Endothelial cell of umbilical vein (primary cell): Measurements from ENCODE around the gene ARMC5. TPM values are rescaled to one million over a fixed set of nuclear protein-coding genes. Genes with fewer than 3 reads are reported as not detected.

Experiments
- BruUV-seq: library from RNA; stranded (reverse); fragments of 400-500 nt; replicated peaks from 2 replicates; lab custom pipeline; 2021; lab: Mats Ljungman, UMichigan
- CTCF ChIA-PET: fragments of 300-600, 350-600 bp; sonication (Branson Sonifier 250); formaldehyde crosslinking; loops from one replicate; lab custom pipeline; 2021; ENCODE audit warnings: antibody characterized with exemption, inconsistent platforms; lab: Charles Lee
- POLR2A ChIA-PET: fragments of 300-600, 350-600 bp; sonication (Branson Sonifier 250); formaldehyde crosslinking; loops from one replicate; lab custom pipeline; 2021; ENCODE audit warnings: antibody characterized with exemption, inconsistent platforms; lab: Charles Lee
- DNase-seq: peaks from one replicate; pipeline ENCODE4 v3.0.0-alpha.2; 2011; ENCODE audit warnings: low read depth, low spot score
- FAIRE-seq: peaks from 2 replicates; lab custom pipeline; 2011; peaks lifted over from hg19 to GRCh38; lab: Jason Lieb, UNC
- H2AFZ ChIP-seq: 2 replicates; pipeline ENCODE4 v1.6.0; 2012; ENCODE audit warnings: low read depth, low read length, control low read depth, inconsistent platforms
- H3K27ac ChIP-seq: 2 replicates; pipeline ENCODE4 v1.5.1; 2011; ENCODE audit warnings: low read depth, mild to moderate bottlenecking, control low read depth, low read length, moderate library complexity; ENCODE audit not compliant: insufficient read depth
- H3K27me3 ChIP-seq, 2 experiments: 2 replicates each; pipeline versions ENCODE4 v1.6.0 to v1.6.1; 2011; ENCODE audit warnings: low read length in 2 of 2, mixed read lengths in 1 of 2; ENCODE audit not compliant: control insufficient read depth in 2 of 2, insufficient read depth in 2 of 2
- H3K36me3 ChIP-seq, 2 experiments: 2 replicates in 1 of 2; 3 replicates in 1 of 2; pipeline ENCODE4 v1.5.1; 2011; ENCODE audit warnings: low read length in 2 of 2, mild to moderate bottlenecking in 1 of 2, moderate library complexity in 1 of 2; ENCODE audit not compliant: control insufficient read depth in 2 of 2, insufficient read depth in 2 of 2; ENCODE audit errors: extremely low read depth in 1 of 2
- H3K4me1 ChIP-seq: 3 replicates; pipeline ENCODE4 v1.5.1; 2011; ENCODE audit warnings: mild to moderate bottlenecking, low read length; ENCODE audit not compliant: control insufficient read depth, insufficient read depth; ENCODE audit errors: extremely low read depth
- H3K4me2 ChIP-seq: 2 replicates; pipeline ENCODE4 v1.6.1; 2011; ENCODE audit warnings: low read length, control low read depth, mixed read lengths; ENCODE audit not compliant: insufficient read depth
- H3K4me3 ChIP-seq, 3 experiments: fragments of 200-600 bp in 1 of 3; sonication (generic), shearing (Covaris generic) in 1 of 3; replicated peaks in 1 of 3; 2 replicates each; pipeline ENCODE4 v1.5.1; 2011 to 2016; ENCODE audit warnings: control low read depth in 3 of 3, low read length in 3 of 3, mild to moderate bottlenecking in 2 of 3, inconsistent platforms in 1 of 3, low read depth in 1 of 3, moderate library complexity in 1 of 3; ENCODE audit not compliant: insufficient read depth in 1 of 3
- H3K79me2 ChIP-seq: 2 replicates; pipeline ENCODE4 v1.6.0; 2012; ENCODE audit warnings: low read length, inconsistent platforms; ENCODE audit not compliant: control insufficient read depth, insufficient read depth
- H3K9ac ChIP-seq: replicated peaks from 2 replicates; pipeline ENCODE3; 2011; ENCODE audit warnings: low read length, control low read depth; ENCODE audit not compliant: insufficient read depth; ENCODE audit errors: extremely low read depth
- H3K9me1 ChIP-seq: replicated peaks from 3 replicates; pipeline ENCODE4 v1.6.0; 2011; ENCODE audit warnings: mild to moderate bottlenecking, low read length; ENCODE audit not compliant: control insufficient read depth, insufficient read depth; ENCODE audit errors: extremely low read depth
- H3K9me3 ChIP-seq: replicated peaks from 2 replicates; pipeline ENCODE4 v1.5.1; 2012; ENCODE audit warnings: low read length, inconsistent platforms; ENCODE audit not compliant: control insufficient read depth, insufficient read depth
- H4K20me1 ChIP-seq: replicated peaks from 2 replicates; pipeline ENCODE3; 2011; ENCODE audit warnings: mild to moderate bottlenecking, low read length; ENCODE audit not compliant: control insufficient read depth, insufficient read depth; ENCODE audit errors: extremely low read depth
- CTCF ChIP-seq, 2 donors: IDR thresholded peaks; 1 replicate in 1 of 2; 2 replicates in 1 of 2; pipeline ENCODE4 v1.5.1; 2011; ENCODE audit warnings: low read length in 2 of 2, mild to moderate bottlenecking in 2 of 2, moderate library complexity in 2 of 2, control low read depth in 1 of 2, inconsistent platforms in 1 of 2, low read depth in 1 of 2; ENCODE audit not compliant: insufficient read depth in 1 of 2; ENCODE audit errors: extremely low read depth in 1 of 2
- EZH2 ChIP-seq: IDR thresholded peaks from 2 replicates; pipeline ENCODE4 v1.6.1; 2012; ENCODE audit warnings: borderline replicate concordance, low read depth, mild to moderate bottlenecking, moderate library complexity, low read length, inconsistent platforms; ENCODE audit not compliant: severe bottlenecking
- FOS ChIP-seq: IDR thresholded peaks from 2 replicates; pipeline ENCODE4 v1.6.1; 2011; ENCODE audit warnings: mild to moderate bottlenecking, low read length, moderate library complexity, borderline replicate concordance; ENCODE audit not compliant: insufficient read depth
- GATA2 ChIP-seq: IDR thresholded peaks from 2 replicates; pipeline ENCODE4 v1.7.0; 2011; ENCODE audit warnings: low read depth, mild to moderate bottlenecking, moderate library complexity, mixed read lengths, low read length; ENCODE audit not compliant: insufficient read length, insufficient read depth
- JUN ChIP-seq: IDR thresholded peaks from 2 replicates; pipeline ENCODE4 v1.6.1; 2011; ENCODE audit warnings: borderline replicate concordance, low read depth; ENCODE audit not compliant: insufficient read length, insufficient read depth
- MYC ChIP-seq: IDR thresholded peaks from one replicate; pipeline ENCODE4 v1.6.1; 2011; ENCODE audit warnings: mild to moderate bottlenecking, low read depth, low read length
- POLR2A ChIP-seq: IDR thresholded peaks from 2 replicates; pipeline ENCODE4 v1.6.1; 2012; ENCODE audit warnings: low read depth, mild to moderate bottlenecking, control low read depth, low read length
- POLR2AphosphoS5 ChIP-seq: IDR thresholded peaks from 2 replicates; pipeline ENCODE4 v1.6.1; 2012; ENCODE audit warnings: low read depth, mild to moderate bottlenecking, control low read depth, low read length, moderate library complexity; ENCODE audit not compliant: insufficient read depth
- dilution Hi-C: fragments of 300-500 bp; cut with MboI; formaldehyde crosslinking; loops from one replicate; pipeline ENCODE4 v1.15.0; 2019; ENCODE audit warnings: low sequenced_read_pairs; ENCODE audit not compliant: extremely low pct_ligation_motif_present
- intact Hi-C: fragments of 100-400 bp; cut with micrococcal nuclease; formaldehyde crosslinking; loops from one replicate; pipeline ENCODE4 v1.10.0; 2022
- polyA plus RNA-seq, 4 experiments: library from polyadenylated mRNA; depleted of rRNA in 3 of 4; stranded (reverse) in 3 of 4; unstranded in 1 of 4; fragments of >200 nt; gene quantifications; 2 replicates each; pipeline versions ENCODE4 v1.2.1 to v1.2.3, GENCODE V29; 2011 to 2012; ENCODE audit warnings: missing spikeins in 1 of 4
- total RNA-seq: library from RNA; stranded (reverse); gene quantifications from 2 replicates; pipeline ENCODE4 v1.2.3, GENCODE V29; 2021
- TF ChIP-seq, protein P1 (sequence below): IDR thresholded peaks from 2 replicates; pipeline ENCODE4 v1.6.1; 2011; ENCODE audit not compliant: insufficient read depth, insufficient read length

ARMC5 gene
- total and polyA plus RNA-seq, 2 donors (not counting 3 experiments of a cell fraction or from before 2014, with no cell fraction given): 17.3 to 18.8 TPM

DNA sequence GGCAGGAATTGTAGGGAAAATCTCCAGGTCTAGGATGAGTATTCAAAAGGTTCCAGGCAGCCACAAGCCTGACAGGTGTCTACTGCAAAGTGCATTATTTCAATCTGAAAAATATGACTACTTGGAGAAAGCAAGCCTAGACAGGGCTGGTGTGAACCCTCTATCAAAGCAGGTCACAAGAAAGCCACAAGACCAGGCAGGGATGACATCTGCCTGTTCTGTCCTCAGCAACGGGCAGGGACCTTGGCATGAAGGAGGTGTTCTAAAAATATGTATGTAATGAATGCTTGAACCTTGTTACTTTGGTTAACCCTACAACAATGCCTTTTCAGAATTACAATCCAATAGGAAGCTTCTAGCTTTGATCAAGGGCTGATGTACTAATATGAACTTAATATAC, 30.0 kb upstream of the ARMC5 start:
- no peaks in the 10 kb centered on the region for H3K9me1 ChIP-seq
- POLR2A ChIA-PET: no interaction called here
- H3K36me3 ChIP-seq: no peaks in the 10 kb centered on the region
- CTCF ChIA-PET: interaction anchor here (1.2 to 3.1 kb wide), 4 partner anchors 11 to 46 kb away, joined by 3 to 14 read pairs (median 7); partner anchors contain the start of gene ZNF843
- no peak overlapping the region for H2AFZ ChIP-seq
- no peak overlapping the region for H3K9ac ChIP-seq
- H4K20me1 ChIP-seq: no peaks in the 10 kb centered on the region
- FAIRE-seq: no peak
- H3K27ac ChIP-seq: no peak overlapping the region
- H3K4me2 ChIP-seq: no peak overlapping the region
- H3K4me1 ChIP-seq: no peaks in the 10 kb centered on the region
- no peaks in the 10 kb centered on the region for H3K9me3 ChIP-seq
- no peaks in the 10 kb centered on the region for H3K79me2 ChIP-seq
- DNase-seq: no peak
- dilution Hi-C loops: no loop called here
- no TSS peak for BruUV-seq
- intact Hi-C loops: no loop called here
- TF ChIP-seq MYC: no peak
- TF ChIP-seq, protein P1, sequence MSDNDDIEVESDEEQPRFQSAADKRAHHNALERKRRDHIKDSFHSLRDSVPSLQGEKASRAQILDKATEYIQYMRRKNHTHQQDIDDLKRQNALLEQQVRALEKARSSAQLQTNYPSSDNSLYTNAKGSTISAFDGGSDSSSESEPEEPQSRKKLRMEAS: no peak
- no peak for TF ChIP-seq POLR2A
- no peak for TF ChIP-seq POLR2AphosphoS5
- TF ChIP-seq JUN: no peak
- no peak for TF ChIP-seq FOS
- no peak for TF ChIP-seq CTCF (IDR thresholded peaks at IDR 0.05; ENCODE audit: extremely low read depth in 1 of 2, insufficient read depth in 1 of 2, low read depth in 1 of 2, low read length in 2 of 2)
- TF ChIP-seq GATA2: no peak
- no peak for TF ChIP-seq EZH2
- no peak overlapping the region for H3K4me3 ChIP-seq
- peaks cover 4 to 6% of the 10 kb centered on the region in 2 experiments for H3K27me3 ChIP-seq
